ENCODE measurements around the gene CATSPER3.

The CATSPER3 gene

GRCh38 chr5:134967607-134968006 is at the start of gene CATSPER3:
TSS of gene CATSPER3 (plus strand) at chr5:134967907. CDS start at chr5:134967992, 85 bp downstream.
- no peak for DNase-seq

GRCh38 chr5:134918861-134919260 is 48.8 kb upstream of the CATSPER3 start:
- DNase-seq = no peak

- no peak for DNase-seq
Measured at GRCh38 chr5:134920848-134921575, 46.7 kb upstream of the CATSPER3 start.

GRCh38 chr5:134932508-134932907 is 35.2 kb upstream of the CATSPER3 start:
- no peak for DNase-seq

GRCh38 chr5:134934202-134934601 is 33.5 kb upstream of the CATSPER3 start:
- no peak for DNase-seq

DNA sequence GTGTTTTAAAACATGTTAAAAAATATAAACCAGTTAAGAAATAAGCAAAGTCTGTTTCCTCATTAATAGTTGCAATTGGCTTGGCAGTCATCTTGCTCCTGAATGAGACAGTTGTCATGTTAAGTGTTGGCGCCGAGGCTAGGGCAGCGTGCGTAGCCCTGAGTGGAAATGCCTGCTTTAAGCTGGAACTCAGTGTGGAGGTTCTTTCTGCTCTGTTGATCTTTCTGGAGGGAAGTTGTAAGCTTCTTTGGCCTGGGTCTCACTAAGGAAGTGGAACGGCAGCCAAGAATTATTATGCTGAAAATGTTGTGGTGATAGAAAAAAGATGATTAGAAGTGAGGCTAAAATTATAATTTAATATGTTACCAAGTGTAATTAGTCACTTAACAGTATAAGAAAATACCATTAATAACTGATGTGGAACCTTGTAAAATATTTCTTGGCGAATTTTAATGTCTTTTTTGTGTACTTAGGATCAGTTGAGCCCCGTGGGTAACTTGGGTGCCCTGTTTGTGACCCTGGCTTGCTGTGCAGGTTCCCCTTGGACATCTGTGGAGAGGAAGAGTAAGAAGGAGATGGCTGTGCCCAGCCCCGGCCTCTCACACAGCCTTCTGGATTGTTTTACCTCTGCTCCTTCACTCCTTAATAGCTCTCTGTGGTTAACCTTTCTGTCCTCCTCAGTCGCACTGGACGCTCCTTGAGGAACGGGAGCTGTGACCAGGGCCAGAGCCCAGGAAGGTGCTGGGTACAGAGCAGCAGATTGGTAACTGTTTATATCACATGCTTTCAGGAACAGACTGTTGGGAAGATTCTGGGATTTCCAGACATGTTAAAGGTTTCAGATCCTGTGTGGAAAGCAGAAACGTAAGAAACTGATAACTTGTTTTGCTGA is 31.8 kb upstream of the CATSPER3 start:
- DNase-seq = no peak

DNA sequence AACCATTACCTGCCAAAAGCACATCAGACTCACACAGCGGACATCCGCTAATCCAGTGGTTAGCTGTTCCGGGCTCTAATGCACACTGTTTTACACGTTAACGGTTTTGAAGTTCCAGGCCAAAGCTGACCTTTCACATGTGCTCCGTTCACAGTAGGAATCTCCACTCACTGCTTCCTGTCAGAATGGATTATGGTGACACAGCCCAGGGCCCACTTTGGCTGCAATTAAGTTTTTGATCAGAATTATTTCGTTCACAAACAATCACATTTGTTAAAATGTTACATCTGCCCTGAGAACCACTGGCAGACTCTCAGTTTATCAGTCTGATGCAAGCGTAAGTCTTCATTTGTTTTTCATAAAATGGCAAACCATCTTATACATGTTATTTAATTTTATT is 30.2 kb upstream of the CATSPER3 start:
- DNase-seq = no peak

GRCh38 chr5:134938030-134938429 is 29.7 kb upstream of the CATSPER3 start:
- DNase-seq = no peak

- DNase-seq = no peak
Measured at GRCh38 chr5:134939500-134939899, 28.2 kb upstream of the CATSPER3 start.

GRCh38 chr5:134943547-134943946 is 24.2 kb upstream of the CATSPER3 start:
- DNase-seq = no peak

GRCh38 chr5:134944630-134945029 is 23.1 kb upstream of the CATSPER3 start:
- no peak for DNase-seq

DNA sequence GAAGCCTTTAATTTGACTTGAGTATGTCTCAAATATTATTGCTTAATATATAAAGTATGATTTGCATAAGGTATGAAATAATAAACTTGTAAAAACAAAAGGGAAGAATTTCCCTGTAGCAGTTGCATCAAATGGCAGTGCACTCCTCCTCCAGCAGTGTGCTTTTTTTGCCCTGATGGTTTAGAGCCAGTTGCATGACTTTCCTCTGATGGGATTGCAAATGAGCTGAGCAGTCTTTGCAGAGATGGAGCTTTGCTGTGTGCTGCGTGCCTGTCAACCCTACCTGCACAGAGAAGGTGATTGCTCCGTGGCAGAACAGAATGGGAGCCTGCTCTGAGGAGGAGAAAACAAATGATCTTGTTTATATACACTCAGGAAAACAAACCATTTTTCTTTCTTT is 22.7 kb upstream of the CATSPER3 start:
- DNase-seq = no peak

- DNase-seq = no peak
Measured at GRCh38 chr5:134948911-134949310, 18.8 kb upstream of the CATSPER3 start.

DNA sequence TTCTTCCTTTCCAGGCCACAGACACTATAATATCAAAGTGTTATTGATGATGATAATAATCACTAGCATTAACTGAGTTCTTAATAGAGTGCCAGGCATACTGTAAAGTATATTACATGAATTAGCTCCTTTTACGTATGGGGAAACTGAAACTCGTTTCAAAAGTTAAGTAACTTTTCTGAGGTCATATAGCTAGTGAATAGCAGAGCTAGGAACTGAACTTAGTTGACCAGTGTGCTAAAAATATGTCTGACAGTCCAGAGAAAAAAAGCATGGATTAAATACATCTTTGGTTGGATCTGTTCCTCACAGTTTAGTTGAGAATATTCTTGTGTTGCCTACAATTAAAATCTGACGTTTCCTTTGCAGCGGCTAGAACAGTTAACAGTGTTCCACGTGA is 18.4 kb upstream of the CATSPER3 start:
- DNase-seq = no peak

- no peak for DNase-seq
Measured at GRCh38 chr5:134957920-134958608, 9.6 kb upstream of the CATSPER3 start.

DNA sequence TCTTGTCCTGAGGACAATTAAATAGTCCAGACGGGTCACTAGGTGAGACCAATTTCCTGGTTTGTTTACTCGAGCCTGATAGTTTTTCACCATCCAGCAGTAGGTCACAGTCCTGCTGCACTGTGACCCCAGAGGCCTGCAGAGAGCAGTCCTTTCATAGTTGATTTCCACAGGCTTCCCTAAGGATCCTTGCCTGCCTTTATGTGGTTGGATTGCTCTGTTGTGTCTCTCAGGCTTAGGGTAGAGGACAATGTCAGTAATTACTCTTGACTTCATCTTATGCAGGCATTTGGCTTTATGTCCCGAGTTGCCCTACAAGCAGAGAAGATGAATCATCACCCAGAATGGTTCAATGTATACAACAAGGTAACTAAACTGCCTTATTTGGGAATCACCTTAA is 9.0 kb upstream of the CATSPER3 start:
- no peak for DNase-seq

GRCh38 chr5:134963098-134963497 is 4.6 kb upstream of the CATSPER3 start:
- DNase-seq = no peak

DNA sequence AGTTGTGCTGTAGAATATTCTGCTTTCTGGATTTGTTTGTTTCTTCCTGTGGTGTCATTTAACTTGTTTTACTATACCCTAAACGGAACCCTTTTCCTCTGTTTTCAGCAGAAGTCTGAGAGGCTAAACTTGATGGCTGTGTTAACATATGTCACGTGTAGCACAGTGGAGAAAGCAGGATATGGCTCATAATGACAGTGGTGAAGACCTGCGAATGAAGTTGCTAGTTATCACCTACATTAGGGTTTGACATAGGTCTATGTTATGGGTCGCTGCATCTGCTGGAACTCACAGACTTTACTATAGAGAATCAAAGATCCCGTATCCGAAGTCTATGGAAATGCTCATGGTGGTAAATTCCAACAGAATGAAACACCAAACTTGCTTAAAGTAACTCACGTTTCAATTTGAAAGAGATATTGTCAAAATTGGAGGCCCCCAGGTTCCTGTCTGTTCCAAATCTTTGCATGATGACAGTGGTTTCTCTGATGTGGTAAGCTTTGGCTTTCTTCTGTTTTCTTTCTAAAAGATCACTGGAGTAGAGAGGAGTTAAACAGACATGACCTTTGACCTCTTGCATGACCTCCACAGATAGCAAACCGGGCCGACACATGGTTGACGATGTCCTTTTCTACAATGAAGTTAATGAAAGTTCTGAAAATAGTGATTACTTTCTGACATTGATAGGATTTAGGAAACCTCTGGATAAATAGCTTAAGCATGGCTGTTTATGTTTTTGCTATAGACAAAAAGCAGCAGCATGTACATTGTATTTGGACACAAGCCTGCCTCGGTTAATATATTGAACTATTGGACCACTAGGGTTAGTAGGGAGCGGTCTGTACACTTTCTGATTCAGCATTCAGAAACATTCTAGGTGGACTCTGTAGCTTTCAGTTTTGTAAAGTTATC is 3.1 kb upstream of the CATSPER3 start:
- no peak for DNase-seq

GRCh38 chr5:134965271-134965825 is 2.4 kb upstream of the CATSPER3 start:
- no peak for DNase-seq

GRCh38 chr5:134968055-134968454 is 348 bp downstream of the CATSPER3 start:
- no peak for DNase-seq

- DNase-seq = no peak
Measured at GRCh38 chr5:134969166-134969565, 1.5 kb downstream of the CATSPER3 start.

GRCh38 chr5:134975078-134975715 is 7.5 kb downstream of the CATSPER3 start:
- DNase-seq = no peak
